HEK293 (cell line): ENCODE data around the gene POGZ.
A peak's percentile ranks its signal among the peaks of the same experiment; 100 is the strongest.
"Not testable (repeated sequence)": the region's sequence is repeated elsewhere in the genome, so short reads cannot be mapped to it uniquely, and the experiment has no call there.

Experiments
- CTCF ChIA-PET: fragments of 350-600 bp; formaldehyde crosslinking; extraction: SDS; loops from one replicate; lab custom pipeline; 2021; ENCODE audit warnings: antibody characterized with exemption; lab: Yijun Ruan, JAX
- POLR2A ChIA-PET: fragments of 300-600 bp; formaldehyde crosslinking; extraction: SDS; loops from one replicate; lab custom pipeline; 2020; ENCODE audit warnings: antibody characterized with exemption, inconsistent platforms; lab: Yijun Ruan, JAX
- H3K27ac ChIP-seq: fragments of 200-500 bp; sonication (Bioruptor generic); 2 replicates; pipeline ENCODE4 v1.5.1; 2014; ENCODE audit warnings: low read depth, low read length, control low read depth, inconsistent platforms; ENCODE audit errors: extremely low read depth
- H3K36me3 ChIP-seq, 2 experiments: fragments of 200-500 bp in 1 of 2; sonication (Bioruptor generic) in 1 of 2; 1 replicate in 1 of 2; 2 replicates in 1 of 2; pipeline ENCODE4 v1.5.1; 2014 to 2017; ENCODE audit warnings: inconsistent platforms in 2 of 2, low read length in 2 of 2; ENCODE audit not compliant: control insufficient read depth in 2 of 2, insufficient read depth in 1 of 2
- H3K4me1 ChIP-seq: fragments of 200-500 bp; sonication (Bioruptor generic); 2 replicates; pipeline ENCODE4 v1.5.1; 2014; ENCODE audit warnings: mild to moderate bottlenecking, low read length, inconsistent platforms; ENCODE audit not compliant: control insufficient read depth, insufficient read depth
- H3K4me3 ChIP-seq: 2 replicates; pipeline ENCODE4 v1.5.1; 2011; ENCODE audit warnings: low read depth, mild to moderate bottlenecking, control low read depth, low read length, moderate library complexity
- H3K9me3 ChIP-seq: fragments of 200-500 bp; sonication (Bioruptor generic); 2 replicates; pipeline ENCODE4 v1.5.1; 2014; ENCODE audit warnings: low read depth, low read length, inconsistent platforms; ENCODE audit not compliant: control insufficient read depth, insufficient read depth
- HOXD13 ChIP-seq: sonication (generic); formaldehyde crosslinking; IDR thresholded peaks from 2 replicates; pipeline ENCODE4 v1.8.0; 2022; ENCODE audit warnings: missing genetic modification reagents, borderline replicate concordance
- KLF8 ChIP-seq: fragments of 450-650 bp; formaldehyde crosslinking; IDR thresholded peaks from 2 replicates; pipeline ENCODE4 v1.5.1; 2016; ENCODE audit warnings: missing biosample characterization, missing genetic modification characterization
- OVOL3 ChIP-seq: fragments of 450-650 bp; formaldehyde crosslinking; IDR thresholded peaks from 2 replicates; pipeline ENCODE4 v1.5.1; 2016; ENCODE audit warnings: missing biosample characterization, missing genetic modification characterization
- SP3 ChIP-seq: fragments of 450-650 bp; formaldehyde crosslinking; IDR thresholded peaks from 2 replicates; pipeline ENCODE4 v1.5.1; 2016; ENCODE audit warnings: missing biosample characterization, missing genetic modification characterization
- TRIM28 ChIP-seq: IDR thresholded peaks from 2 replicates; pipeline ENCODE4 v1.6.1; 2011; ENCODE audit warnings: low read length, control low read depth, borderline replicate concordance
- WT1 ChIP-seq: fragments of 450-650 bp; formaldehyde crosslinking; IDR thresholded peaks from 2 replicates; pipeline ENCODE4 v1.5.1; 2016; ENCODE audit warnings: missing biosample characterization, missing genetic modification characterization
- ZBTB1 ChIP-seq: fragments of 450-650 bp; formaldehyde crosslinking; IDR thresholded peaks from 2 replicates; pipeline ENCODE4 v1.5.1; 2016; ENCODE audit warnings: missing biosample characterization, missing genetic modification characterization
- ZBTB21 ChIP-seq: fragments of 450-650 bp; formaldehyde crosslinking; IDR thresholded peaks from 2 replicates; pipeline ENCODE4 v1.5.1; 2017; ENCODE audit warnings: missing biosample characterization, missing genetic modification characterization
- ZNF184 ChIP-seq: fragments of 450-650 bp; IDR thresholded peaks from 2 replicates; pipeline ENCODE4 v1.5.1; 2018; ENCODE audit warnings: missing biosample characterization, mild to moderate bottlenecking, missing genetic modification characterization
- ZNF2 ChIP-seq: fragments of 450-650 bp; formaldehyde crosslinking; IDR thresholded peaks from 2 replicates; pipeline ENCODE4 v1.5.1; 2016; ENCODE audit warnings: missing biosample characterization, missing genetic modification characterization
- ZNF324 ChIP-seq: fragments of 450-650 bp; formaldehyde crosslinking; IDR thresholded peaks from 2 replicates; pipeline ENCODE4 v1.5.1; 2016; ENCODE audit warnings: missing biosample characterization, missing genetic modification characterization
- ZNF335 ChIP-seq: fragments of 450-650 bp; formaldehyde crosslinking; conservative IDR thresholded peaks from 2 replicates; pipeline ENCODE4 v1.5.1; 2016; ENCODE audit warnings: missing biosample characterization, missing genetic modification characterization
- ZNF561 ChIP-seq: fragments of 450-650 bp; IDR thresholded peaks from 2 replicates; pipeline ENCODE4 v1.5.1; 2018; ENCODE audit warnings: missing biosample characterization, missing genetic modification characterization, borderline replicate concordance
- ZNF664 ChIP-seq: fragments of 450-650 bp; formaldehyde crosslinking; IDR thresholded peaks from 2 replicates; pipeline ENCODE4 v1.5.1; 2016; ENCODE audit warnings: missing biosample characterization, missing genetic modification characterization
- ZXDB ChIP-seq: fragments of 450-650 bp; formaldehyde crosslinking; IDR thresholded peaks from 2 replicates; pipeline ENCODE4 v1.5.1; 2016; ENCODE audit warnings: missing biosample characterization, missing genetic modification characterization
- TF ChIP-seq, protein P1 (sequence below): fragments of 450-650 bp; formaldehyde crosslinking; IDR thresholded peaks from 2 replicates; pipeline ENCODE4 v1.5.1; 2016; ENCODE audit warnings: missing biosample characterization, missing genetic modification characterization
- TF ChIP-seq, protein P2 (sequence below): IDR thresholded peaks from 2 replicates; pipeline ENCODE4 v1.6.1; 2011; ENCODE audit warnings: mild to moderate bottlenecking, low read depth, low read length, borderline replicate concordance
- TF ChIP-seq, protein P3 (sequence below): fragments of 450-650 bp; formaldehyde crosslinking; optimal IDR thresholded peaks from 2 replicates; pipeline ENCODE3; 2016; ENCODE audit warnings: missing biosample characterization, mild to moderate bottlenecking, missing genetic modification characterization
- TF ChIP-seq, protein P4 (sequence below): fragments of 450-650 bp; formaldehyde crosslinking; IDR thresholded peaks from 2 replicates; pipeline ENCODE4 v1.5.1; 2016; ENCODE audit warnings: missing biosample characterization, missing genetic modification characterization
- TF ChIP-seq, protein P5 (sequence below): fragments of 450-650 bp; formaldehyde crosslinking; IDR thresholded peaks from 2 replicates; pipeline ENCODE4 v1.5.1; 2016; ENCODE audit warnings: missing biosample characterization, missing genetic modification characterization

The POGZ gene

DNA sequence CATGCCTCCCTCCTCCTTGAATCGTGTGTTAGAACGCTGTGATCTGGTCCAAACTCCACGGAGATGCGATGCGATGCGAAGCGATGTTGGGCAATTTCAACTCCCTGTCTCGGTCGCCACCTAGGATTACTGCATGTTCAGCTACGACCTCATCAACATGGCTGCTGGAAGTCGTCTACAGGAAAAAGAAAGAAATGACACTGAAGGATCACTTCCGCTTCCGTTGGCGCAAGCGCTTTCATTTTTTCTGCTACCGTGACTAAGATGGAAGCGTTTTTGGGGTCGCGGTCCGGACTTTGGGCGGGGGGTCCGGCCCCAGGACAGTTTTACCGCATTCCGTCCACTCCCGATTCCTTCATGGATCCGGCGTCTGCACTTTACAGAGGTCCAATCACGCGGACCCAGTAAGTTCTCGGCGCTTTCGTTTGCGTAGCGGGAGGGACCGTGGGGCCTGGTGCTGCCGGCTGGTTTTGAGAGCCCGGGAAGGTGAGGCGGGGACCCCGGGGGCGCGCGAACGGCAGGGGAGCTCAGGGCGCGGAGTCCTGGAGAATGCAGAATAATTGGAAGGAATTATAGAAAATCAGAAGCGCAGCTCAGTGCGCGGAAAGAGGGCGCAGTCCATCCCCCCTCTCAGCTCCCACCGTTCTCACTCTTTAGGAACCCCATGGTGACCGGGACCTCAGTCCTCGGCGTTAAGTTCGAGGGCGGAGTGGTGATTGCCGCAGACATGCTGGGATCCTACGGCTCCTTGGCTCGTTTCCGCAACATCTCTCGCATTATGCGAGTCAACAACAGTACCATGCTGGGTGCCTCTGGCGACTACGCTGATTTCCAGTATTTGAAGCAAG lies 59.7 kb downstream of the POGZ start, which contains the start of gene PSMB4 (continued):
- TF ChIP-seq, protein P1, sequence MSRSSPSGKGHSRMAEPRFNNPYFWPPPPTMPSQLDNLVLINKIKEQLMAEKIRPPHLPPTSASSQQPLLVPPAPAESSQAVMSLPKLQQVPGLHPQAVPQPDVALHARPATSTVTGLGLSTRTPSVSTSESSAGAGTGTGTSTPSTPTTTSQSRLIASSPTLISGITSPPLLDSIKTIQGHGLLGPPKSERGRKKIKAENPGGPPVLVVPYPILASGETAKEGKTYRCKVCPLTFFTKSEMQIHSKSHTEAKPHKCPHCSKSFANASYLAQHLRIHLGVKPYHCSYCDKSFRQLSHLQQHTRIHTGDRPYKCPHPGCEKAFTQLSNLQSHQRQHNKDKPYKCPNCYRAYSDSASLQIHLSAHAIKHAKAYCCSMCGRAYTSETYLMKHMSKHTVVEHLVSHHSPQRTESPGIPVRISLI (tag by site-specific recombination): peak; percentile 100
- TF ChIP-seq ZNF561 (tag by site-specific recombination) (0 out of 2 replicates have a peak, but pooled peaks have one; percentile 44), ZNF324 (peak; percentile 66; the same call in 1 of the 2 replicates), ZNF335 (tag by site-specific recombination) (peak; percentile 80), ZXDB (tag by site-specific recombination) (peak; percentile 60; the same call in 1 of the 2 replicates), TRIM28 (0 out of 2 replicates have a peak, but pooled peaks have one; percentile 47), ZNF2 (tag by site-specific recombination) (peak; percentile 88), ZBTB1 (no peak), HOXD13 (CRISPR knock-in tag) (no peak), ZNF664 (tag by site-specific recombination) (no peak), WT1 (tag by site-specific recombination) (0 out of 2 replicates have a peak, but pooled peaks have one; percentile 28), KLF8 (tag by site-specific recombination) (peak; percentile 65; the same call in 1 of the 2 replicates), SP3 (tag by site-specific recombination) (peak; percentile 68), ZBTB21 (tag by site-specific recombination) (peak; percentile 88), ZNF184 (tag by site-specific recombination) (0 out of 2 replicates have a peak, but pooled peaks have one; percentile 19), OVOL3 (tag by site-specific recombination) (0 out of 2 replicates have a peak, but pooled peaks have one; percentile 34)
- TF ChIP-seq, protein P2, sequence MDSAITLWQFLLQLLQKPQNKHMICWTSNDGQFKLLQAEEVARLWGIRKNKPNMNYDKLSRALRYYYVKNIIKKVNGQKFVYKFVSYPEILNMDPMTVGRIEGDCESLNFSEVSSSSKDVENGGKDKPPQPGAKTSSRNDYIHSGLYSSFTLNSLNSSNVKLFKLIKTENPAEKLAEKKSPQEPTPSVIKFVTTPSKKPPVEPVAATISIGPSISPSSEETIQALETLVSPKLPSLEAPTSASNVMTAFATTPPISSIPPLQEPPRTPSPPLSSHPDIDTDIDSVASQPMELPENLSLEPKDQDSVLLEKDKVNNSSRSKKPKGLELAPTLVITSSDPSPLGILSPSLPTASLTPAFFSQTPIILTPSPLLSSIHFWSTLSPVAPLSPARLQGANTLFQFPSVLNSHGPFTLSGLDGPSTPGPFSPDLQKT: no peak
- TF ChIP-seq, protein P3, sequence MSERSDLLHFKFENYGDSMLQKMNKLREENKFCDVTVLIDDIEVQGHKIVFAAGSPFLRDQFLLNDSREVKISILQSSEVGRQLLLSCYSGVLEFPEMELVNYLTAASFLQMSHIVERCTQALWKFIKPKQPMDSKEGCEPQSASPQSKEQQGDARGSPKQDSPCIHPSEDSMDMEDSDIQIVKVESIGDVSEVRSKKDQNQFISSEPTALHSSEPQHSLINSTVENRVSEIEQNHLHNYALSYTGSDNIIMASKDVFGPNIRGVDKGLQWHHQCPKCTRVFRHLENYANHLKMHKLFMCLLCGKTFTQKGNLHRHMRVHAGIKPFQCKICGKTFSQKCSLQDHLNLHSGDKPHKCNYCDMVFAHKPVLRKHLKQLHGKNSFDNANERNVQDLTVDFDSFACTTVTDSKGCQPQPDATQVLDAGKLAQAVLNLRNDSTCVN: peak; percentile 62
- TF ChIP-seq, protein P4, sequence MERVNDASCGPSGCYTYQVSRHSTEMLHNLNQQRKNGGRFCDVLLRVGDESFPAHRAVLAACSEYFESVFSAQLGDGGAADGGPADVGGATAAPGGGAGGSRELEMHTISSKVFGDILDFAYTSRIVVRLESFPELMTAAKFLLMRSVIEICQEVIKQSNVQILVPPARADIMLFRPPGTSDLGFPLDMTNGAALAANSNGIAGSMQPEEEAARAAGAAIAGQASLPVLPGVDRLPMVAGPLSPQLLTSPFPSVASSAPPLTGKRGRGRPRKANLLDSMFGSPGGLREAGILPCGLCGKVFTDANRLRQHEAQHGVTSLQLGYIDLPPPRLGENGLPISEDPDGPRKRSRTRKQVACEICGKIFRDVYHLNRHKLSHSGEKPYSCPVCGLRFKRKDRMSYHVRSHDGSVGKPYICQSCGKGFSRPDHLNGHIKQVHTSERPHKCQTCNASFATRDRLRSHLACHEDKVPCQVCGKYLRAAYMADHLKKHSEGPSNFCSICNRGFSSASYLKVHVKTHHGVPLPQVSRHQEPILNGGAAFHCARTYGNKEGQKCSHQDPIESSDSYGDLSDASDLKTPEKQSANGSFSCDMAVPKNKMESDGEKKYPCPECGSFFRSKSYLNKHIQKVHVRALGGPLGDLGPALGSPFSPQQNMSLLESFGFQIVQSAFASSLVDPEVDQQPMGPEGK (tag by site-specific recombination): peak; percentile 67
- TF ChIP-seq, protein P5, sequence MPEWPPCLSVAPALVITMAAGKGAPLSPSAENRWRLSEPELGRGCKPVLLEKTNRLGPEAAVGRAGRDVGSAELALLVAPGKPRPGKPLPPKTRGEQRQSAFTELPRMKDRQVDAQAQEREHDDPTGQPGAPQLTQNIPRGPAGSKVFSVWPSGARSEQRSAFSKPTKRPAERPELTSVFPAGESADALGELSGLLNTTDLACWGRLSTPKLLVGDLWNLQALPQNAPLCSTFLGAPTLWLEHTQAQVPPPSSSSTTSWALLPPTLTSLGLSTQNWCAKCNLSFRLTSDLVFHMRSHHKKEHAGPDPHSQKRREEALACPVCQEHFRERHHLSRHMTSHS (tag by site-specific recombination): no peak

DNA sequence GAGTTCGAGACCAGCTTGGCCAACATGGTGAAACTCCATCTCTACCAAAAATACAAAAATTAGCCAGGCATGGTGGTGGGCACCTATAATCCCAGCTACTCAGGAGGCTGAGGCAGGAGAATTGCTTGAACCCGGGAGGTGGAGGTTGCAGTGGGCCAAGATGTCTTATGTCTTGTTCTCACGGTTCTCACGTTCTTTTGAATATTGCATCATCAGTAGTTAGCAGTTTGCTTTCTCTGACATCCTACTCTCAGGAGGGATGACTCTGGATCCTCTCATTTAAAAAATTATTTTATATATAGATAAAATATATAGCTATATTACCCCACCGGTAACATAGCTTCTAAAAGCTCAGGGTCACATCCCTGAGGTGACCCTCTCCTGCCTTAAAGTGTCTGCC lies 63.0 kb downstream of the POGZ start:
- ChIA-PET CTCF (interaction anchor here (0.7 to 1.6 kb wide), 2 partner anchors 55 to 60 kb away, joined by 3 to 4 read pairs; no protein-coding TSS in a partner anchor), POLR2A (interaction anchor here (0.6 kb wide), 1 partner anchor 363 kb away, joined by 7 read pairs; no protein-coding TSS in a partner anchor)
- peaks cover 2 to 14% of the 10 kb centered on the region in 2 experiments; a peak in 1 of 3 replicates for H3K36me3 ChIP-seq

More for the DNA sequence above, 63.0 kb downstream of the POGZ start:
- not testable (repeated sequence) for H3K9me3 ChIP-seq, H3K4me3 ChIP-seq, H3K4me1 ChIP-seq, H3K27ac ChIP-seq
